Endothelial cell (in vitro differentiated cells): Measurements from ENCODE around the gene TAF4. TPM values are rescaled to one million over a fixed set of nuclear protein-coding genes. Genes with fewer than 3 reads are reported as not detected.
A peak's percentile ranks its signal among the peaks of the same experiment; 100 is the strongest.

Experiments used
- DNase-seq: peaks from one replicate; pipeline ENCODE4 v3.0.0; 2021; ENCODE audit warnings: low spot score
- H3K27ac Mint-ChIP-seq: one replicate; pipeline ENCODE4 v1.8.0; 2021; ENCODE audit warnings: mixed read lengths, inconsistent platforms; ENCODE audit not compliant: unreplicated experiment
- H3K27me3 Mint-ChIP-seq: one replicate; pipeline ENCODE4 v1.8.0; 2021; ENCODE audit warnings: mild to moderate bottlenecking, moderate library complexity, mixed read lengths, inconsistent platforms; ENCODE audit not compliant: unreplicated experiment
- H3K36me3 Mint-ChIP-seq: one replicate; pipeline ENCODE4 v1.8.0; 2021; ENCODE audit warnings: mild to moderate bottlenecking, low read depth, mixed read lengths, inconsistent platforms; ENCODE audit not compliant: unreplicated experiment
- H3K4me1 Mint-ChIP-seq: one replicate; pipeline ENCODE4 v1.8.0; 2021; ENCODE audit warnings: mild to moderate bottlenecking, mixed read lengths, inconsistent platforms; ENCODE audit not compliant: unreplicated experiment
- H3K4me3 Mint-ChIP-seq: one replicate; pipeline ENCODE4 v1.8.0; 2021; ENCODE audit warnings: mild to moderate bottlenecking, mixed read lengths, inconsistent platforms; ENCODE audit not compliant: unreplicated experiment
- H3K9me3 Mint-ChIP-seq: one replicate; pipeline ENCODE4 v1.8.0; 2021; ENCODE audit warnings: mixed read lengths, inconsistent platforms; ENCODE audit not compliant: unreplicated experiment
- CTCF ChIP-seq: fragments of 200-600 bp; sonication (generic); IDR thresholded peaks from one replicate; pipeline ENCODE4 v1.5.0; 2021; ENCODE audit warnings: antibody characterized with exemption; ENCODE audit not compliant: unreplicated experiment
- total RNA-seq: library from RNA; stranded (reverse); fragmentation: NEBNext Ultra II Directional; extraction: Animal tissue kit (Norgen Biotek cat#: 25700); gene quantifications from one replicate; pipeline ENCODE4 v1.2.1, GENCODE V29; 2021; ENCODE audit not compliant: unreplicated experiment

Gene TAF4
- total RNA-seq, 1 donor from 2014 or later = 14.2 TPM

DNA sequence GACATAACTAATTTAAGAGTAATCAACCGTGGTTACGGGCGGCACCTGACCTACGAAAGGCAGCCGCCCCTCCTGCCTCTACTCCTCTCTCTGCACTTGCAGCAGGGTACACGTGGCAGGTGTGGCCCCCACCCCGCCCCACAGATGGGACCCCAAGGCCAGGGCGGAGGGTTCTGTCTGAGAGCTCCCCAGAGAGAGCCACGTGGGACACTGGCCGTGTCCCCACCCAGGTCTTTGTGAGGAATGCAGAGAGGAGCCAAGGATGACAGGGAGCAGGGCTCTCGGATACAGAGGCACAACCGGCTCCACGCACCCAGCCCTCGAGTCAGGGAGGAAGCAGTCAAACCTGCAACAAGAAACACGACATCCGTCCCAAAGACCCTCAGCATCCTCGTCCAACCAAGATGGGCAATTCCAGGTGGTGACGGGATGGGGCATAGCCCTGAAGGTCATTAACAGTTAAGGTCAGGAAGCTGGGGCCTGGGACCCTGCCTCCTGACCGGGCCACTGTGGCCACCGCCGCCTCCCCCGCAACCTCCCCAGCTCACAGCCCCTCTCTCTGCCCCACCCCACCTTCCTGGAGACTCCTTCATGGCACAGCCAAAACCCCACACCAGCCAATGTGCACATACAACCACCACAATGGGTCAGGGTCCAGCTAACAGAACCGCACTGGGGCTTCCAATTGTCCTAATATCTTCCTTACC lies 47.1 kb downstream of the TAF4 start:
- Mint-ChIP-seq H3K4me1 (peaks cover 15% of the 10 kb centered on the region), H3K27ac (no peak overlapping the region), H3K27me3 (peaks cover 5% of the 10 kb centered on the region), H3K36me3 (peaks cover under 1% of the 10 kb centered on the region), H3K9me3 (no peaks in the 10 kb centered on the region), H3K4me3 (no peak overlapping the region)
- no peak for TF ChIP-seq CTCF
- DNase-seq = no peak

DNA sequence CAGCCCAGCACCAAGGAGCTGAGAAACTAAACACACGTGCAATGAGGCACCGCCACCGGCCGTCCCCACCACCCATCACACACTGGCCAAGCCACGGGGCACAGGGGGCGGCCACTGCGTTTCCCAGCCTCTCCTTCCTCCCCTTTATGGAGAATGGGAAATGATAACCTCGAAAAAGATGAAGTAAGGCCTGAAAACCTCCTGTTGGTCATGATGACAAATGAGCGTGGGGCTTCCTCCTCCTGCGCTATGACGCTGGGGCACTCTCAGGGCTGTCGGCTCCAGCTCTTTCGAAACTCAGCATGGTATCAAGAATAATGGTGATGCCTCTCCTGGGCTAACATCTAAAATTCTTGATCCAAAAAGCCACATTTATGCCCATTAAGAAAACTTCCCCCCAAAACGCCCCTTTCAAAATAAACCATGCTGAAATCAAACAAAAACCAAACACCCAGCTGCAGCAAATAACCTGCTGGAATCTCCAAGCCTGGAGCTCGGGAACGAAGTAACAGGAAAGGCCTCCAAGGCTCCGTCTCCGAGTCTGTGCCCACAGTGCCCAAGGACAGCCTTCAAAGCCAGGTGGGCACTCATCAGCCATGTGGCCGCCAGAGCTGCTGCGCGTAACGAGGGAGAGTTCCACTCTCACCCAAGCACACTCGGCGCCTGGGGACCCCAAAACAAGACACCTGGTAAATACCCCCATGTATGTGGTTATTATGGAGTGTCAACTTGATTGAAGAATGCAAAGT lies 50.0 kb downstream of the TAF4 start:
- peak overlapping the region; percentile 31 for H3K4me3 Mint-ChIP-seq
- H3K27me3 Mint-ChIP-seq = peaks cover 11% of the 10 kb centered on the region
- no peak for TF ChIP-seq CTCF
- peaks cover 15% of the 10 kb centered on the region for H3K36me3 Mint-ChIP-seq
- no peak overlapping the region for H3K27ac Mint-ChIP-seq
- DNase-seq = no peak
- H3K4me1 Mint-ChIP-seq = peaks cover 11% of the 10 kb centered on the region
- H3K9me3 Mint-ChIP-seq = no peaks in the 10 kb centered on the region

- H3K4me1 Mint-ChIP-seq = peaks cover 5% of the 10 kb centered on the region
- no peak overlapping the region for H3K4me3 Mint-ChIP-seq
- no peak for DNase-seq
- TF ChIP-seq CTCF = no peak
- H3K36me3 Mint-ChIP-seq = peaks cover 15% of the 10 kb centered on the region
- H3K9me3 Mint-ChIP-seq = no peaks in the 10 kb centered on the region
- peaks cover 8% of the 10 kb centered on the region for H3K27me3 Mint-ChIP-seq
- no peak overlapping the region for H3K27ac Mint-ChIP-seq
These were observed 50.7 kb downstream of the TAF4 start for GRCh38 chr20:62014889-62015537.

DNA sequence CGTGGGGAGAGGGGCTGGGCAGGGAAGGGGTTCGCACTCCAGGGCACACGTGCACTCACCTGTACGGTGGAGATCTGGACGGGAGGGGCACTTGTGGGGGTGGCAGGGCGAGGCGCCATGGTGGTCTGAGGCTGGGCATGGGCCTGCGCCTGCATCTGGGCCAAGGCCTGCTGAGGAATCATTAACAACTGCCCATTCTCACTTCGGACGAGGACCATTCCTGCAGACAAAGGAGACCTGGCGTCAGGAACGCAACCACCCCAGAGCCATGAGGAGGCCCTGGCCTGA lies 51.2 kb downstream of the TAF4 start:
- no peak for DNase-seq
- Mint-ChIP-seq H3K27ac (no peak overlapping the region), H3K9me3 (no peaks in the 10 kb centered on the region), H3K4me1 (peaks cover 5% of the 10 kb centered on the region), H3K36me3 (peaks cover 15% of the 10 kb centered on the region), H3K4me3 (no peak overlapping the region), H3K27me3 (peaks cover 8% of the 10 kb centered on the region)
- TF ChIP-seq CTCF = no peak

DNA sequence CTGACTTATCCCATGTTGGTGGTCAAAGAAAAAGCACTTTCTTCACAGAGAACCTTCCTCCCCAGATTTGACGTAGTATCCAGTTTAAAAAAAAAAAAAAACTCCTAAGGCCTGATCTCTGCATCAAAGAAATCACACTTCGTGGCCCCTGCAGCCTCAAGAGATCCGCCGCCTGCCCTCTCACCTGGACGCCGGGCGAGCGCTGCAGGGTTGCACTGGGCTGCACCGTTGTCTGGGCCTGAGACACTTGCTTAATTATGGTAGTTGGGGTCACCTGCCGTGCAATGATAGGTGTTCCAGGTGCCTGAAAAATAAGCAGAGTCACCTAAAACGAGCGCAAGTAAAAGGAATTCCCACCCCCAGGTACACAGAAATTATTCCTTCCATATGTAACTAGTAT lies 53.0 kb downstream of the TAF4 start:
- Mint-ChIP-seq H3K4me1 (peaks cover 5% of the 10 kb centered on the region), H3K27ac (no peak overlapping the region), H3K27me3 (peaks cover 10% of the 10 kb centered on the region), H3K9me3 (no peaks in the 10 kb centered on the region), H3K4me3 (no peak overlapping the region), H3K36me3 (peaks cover 27% of the 10 kb centered on the region)
- no peak for TF ChIP-seq CTCF
- DNase-seq = no peak
